Occipital lobe (tissue), 2 donors: ENCODE data around the gene LRRIQ3. TPM values are rescaled to one million over a fixed set of nuclear protein-coding genes. Genes with fewer than 3 reads are reported as not detected.
"Not testable (repeated sequence)": the region's sequence is repeated elsewhere in the genome, so short reads cannot be mapped to it uniquely, and the experiment has no call there.

ENCODE experiments used
- DNase-seq: peaks from one replicate; lab custom pipeline; 2025; lab: John Stamatoyannopoulos, UW
- total RNA-seq: library from RNA; depleted of rRNA; stranded (reverse); fragments of >200 nt; gene quantifications from one replicate; pipeline ENCODE4 v1.2.3, GENCODE V29; 2014

The LRRIQ3 gene
- total RNA-seq = 1.9 TPM

GRCh38 chr1:74197657-74198552, at the start of gene LRRIQ3, which contains the start of gene FPGT:
LRRIQ3 (minus strand) TSS chr1:74198176; CDS start chr1:74183684, 14,492 bp downstream.
FPGT (plus strand) TSS chr1:74198242; CDS start chr1:74198279, 37 bp downstream.
- DNase-seq = peak; percentile 90

GRCh38 chr1:74246315-74246714, 48.3 kb upstream of the LRRIQ3 start:
- DNase-seq = no peak

GRCh38 chr1:74245168-74245772, 47.3 kb upstream of the LRRIQ3 start:
- DNase-seq = no peak

- no peak for DNase-seq
Measured at GRCh38 chr1:74237787-74238186, 39.8 kb upstream of the LRRIQ3 start.

- DNase-seq = no peak
Measured at GRCh38 chr1:74237035-74237434, 39.1 kb upstream of the LRRIQ3 start.

GRCh38 chr1:74236440-74236839, 38.5 kb upstream of the LRRIQ3 start:
- DNase-seq = no peak

- DNase-seq = no peak
Measured at GRCh38 chr1:74235153-74235552, 37.2 kb upstream of the LRRIQ3 start, which contains the start of gene TNNI3K. TNNI3K (plus strand) TSS chr1:74235387; CDS start chr1:74235452, 65 bp downstream.

- DNase-seq = no peak
Measured at GRCh38 chr1:74223453-74223852, 25.5 kb upstream of the LRRIQ3 start.

GRCh38 chr1:74222701-74223100, 24.7 kb upstream of the LRRIQ3 start:
- no peak for DNase-seq

- no peak for DNase-seq
Measured at GRCh38 chr1:74215229-74215628, 17.3 kb upstream of the LRRIQ3 start.

GRCh38 chr1:74205266-74205665, 7.3 kb upstream of the LRRIQ3 start:
- no peak for DNase-seq

GRCh38 chr1:74199504-74199903, 1.5 kb upstream of the LRRIQ3 start:
- DNase-seq = no peak

GRCh38 chr1:74197255-74197654, 721 bp downstream of the LRRIQ3 start:
- no peak for DNase-seq

GRCh38 chr1:74195339-74195738, 2.6 kb downstream of the LRRIQ3 start:
- DNase-seq = no peak

- no peak for DNase-seq
Measured at GRCh38 chr1:74193908-74194307, 4.1 kb downstream of the LRRIQ3 start.

GRCh38 chr1:74180490-74180889, 17.5 kb downstream of the LRRIQ3 start:
- no peak for DNase-seq

GRCh38 chr1:74174423-74174822, 23.6 kb downstream of the LRRIQ3 start:
- DNase-seq = not testable (repeated sequence)

- DNase-seq = no peak
Measured at GRCh38 chr1:74162333-74162732, 35.6 kb downstream of the LRRIQ3 start.

- DNase-seq = no peak
Measured at GRCh38 chr1:74161497-74161896, 36.5 kb downstream of the LRRIQ3 start.

- DNase-seq = no peak
Measured at GRCh38 chr1:74160046-74160445, 37.9 kb downstream of the LRRIQ3 start.

- DNase-seq = no peak
Measured at GRCh38 chr1:74145086-74145485, 52.9 kb downstream of the LRRIQ3 start.

GRCh38 chr1:74117370-74117769, 80.6 kb downstream of the LRRIQ3 start:
- DNase-seq = not testable (repeated sequence)

- DNase-seq = no peak
Measured at GRCh38 chr1:74113333-74113732, 84.6 kb downstream of the LRRIQ3 start.
